Embryonic facial prominence (tissue), 1 donor: ENCODE measurements around the gene TRAPPC8.
"Not testable (repeated sequence)": the region's sequence is repeated elsewhere in the genome, so short reads cannot be mapped to it uniquely, and the experiment has no call there.

ENCODE experiments used
- DNase-seq: peaks from one replicate; pipeline ENCODE4 v3.0.0-alpha.2; 2016; ENCODE audit errors: extremely low spot score

Gene TRAPPC8, protein sequence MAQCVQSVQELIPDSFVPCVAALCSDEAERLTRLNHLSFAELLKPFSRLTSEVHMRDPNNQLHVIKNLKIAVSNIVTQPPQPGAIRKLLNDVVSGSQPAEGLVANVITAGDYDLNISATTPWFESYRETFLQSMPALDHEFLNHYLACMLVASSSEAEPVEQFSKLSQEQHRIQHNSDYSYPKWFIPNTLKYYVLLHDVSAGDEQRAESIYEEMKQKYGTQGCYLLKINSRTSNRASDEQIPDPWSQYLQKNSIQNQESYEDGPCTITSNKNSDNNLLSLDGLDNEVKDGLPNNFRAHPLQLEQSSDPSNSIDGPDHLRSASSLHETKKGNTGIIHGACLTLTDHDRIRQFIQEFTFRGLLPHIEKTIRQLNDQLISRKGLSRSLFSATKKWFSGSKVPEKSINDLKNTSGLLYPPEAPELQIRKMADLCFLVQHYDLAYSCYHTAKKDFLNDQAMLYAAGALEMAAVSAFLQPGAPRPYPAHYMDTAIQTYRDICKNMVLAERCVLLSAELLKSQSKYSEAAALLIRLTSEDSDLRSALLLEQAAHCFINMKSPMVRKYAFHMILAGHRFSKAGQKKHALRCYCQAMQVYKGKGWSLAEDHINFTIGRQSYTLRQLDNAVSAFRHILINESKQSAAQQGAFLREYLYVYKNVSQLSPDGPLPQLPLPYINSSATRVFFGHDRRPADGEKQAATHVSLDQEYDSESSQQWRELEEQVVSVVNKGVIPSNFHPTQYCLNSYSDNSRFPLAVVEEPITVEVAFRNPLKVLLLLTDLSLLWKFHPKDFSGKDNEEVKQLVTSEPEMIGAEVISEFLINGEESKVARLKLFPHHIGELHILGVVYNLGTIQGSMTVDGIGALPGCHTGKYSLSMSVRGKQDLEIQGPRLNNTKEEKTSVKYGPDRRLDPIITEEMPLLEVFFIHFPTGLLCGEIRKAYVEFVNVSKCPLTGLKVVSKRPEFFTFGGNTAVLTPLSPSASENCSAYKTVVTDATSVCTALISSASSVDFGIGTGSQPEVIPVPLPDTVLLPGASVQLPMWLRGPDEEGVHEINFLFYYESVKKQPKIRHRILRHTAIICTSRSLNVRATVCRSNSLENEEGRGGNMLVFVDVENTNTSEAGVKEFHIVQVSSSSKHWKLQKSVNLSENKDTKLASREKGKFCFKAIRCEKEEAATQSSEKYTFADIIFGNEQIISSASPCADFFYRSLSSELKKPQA (N-terminal part only)

DNA sequence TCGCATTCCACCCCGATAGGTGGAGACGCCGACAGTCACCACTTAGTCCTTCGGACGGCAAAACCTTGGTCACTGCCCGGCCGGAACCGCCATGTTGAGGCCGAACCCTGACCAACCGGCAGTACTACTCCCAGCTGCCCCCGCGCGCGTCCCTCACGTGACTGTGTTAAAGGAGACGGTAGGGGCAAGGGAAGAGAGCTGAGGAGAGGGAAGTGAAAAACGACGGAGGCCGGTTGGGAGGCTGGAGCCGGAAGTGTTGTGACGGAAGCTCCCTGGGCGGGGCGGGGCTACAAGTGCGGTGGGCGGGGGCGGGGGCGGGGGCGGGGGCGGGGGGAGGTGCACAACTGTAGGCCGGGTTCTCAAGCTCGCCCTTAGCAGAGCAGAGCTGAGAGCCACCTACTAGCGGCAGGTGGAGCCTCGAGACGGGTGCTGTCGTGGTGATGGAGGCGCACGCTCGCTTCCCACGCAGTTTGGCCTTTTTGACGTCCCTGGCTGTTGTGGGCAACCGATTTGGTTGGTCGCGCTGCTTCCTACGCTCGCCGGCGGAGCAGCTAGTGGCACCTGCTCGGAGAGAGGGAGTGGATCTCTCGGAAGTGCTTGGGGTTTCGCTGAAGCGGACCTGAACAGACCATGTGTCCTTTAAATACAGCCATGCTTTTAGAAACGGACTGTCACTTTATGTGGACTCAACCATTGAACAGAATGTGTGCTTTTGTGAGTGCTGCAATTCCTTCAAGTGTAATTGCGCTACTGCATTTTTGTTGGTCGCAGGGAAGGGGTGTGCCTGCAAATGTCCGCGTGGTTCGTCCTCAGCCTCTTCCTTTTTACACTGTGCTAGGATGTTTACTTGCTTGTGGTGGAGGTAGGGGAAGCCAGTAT lies at the start of gene TRAPPC8:
TRAPPC8 (minus strand) TSS at position 130 of the 879 bp plus-strand sequence. CDS start 364 bp downstream, outside the sequence.
- peak; percentile 99 for DNase-seq

DNA sequence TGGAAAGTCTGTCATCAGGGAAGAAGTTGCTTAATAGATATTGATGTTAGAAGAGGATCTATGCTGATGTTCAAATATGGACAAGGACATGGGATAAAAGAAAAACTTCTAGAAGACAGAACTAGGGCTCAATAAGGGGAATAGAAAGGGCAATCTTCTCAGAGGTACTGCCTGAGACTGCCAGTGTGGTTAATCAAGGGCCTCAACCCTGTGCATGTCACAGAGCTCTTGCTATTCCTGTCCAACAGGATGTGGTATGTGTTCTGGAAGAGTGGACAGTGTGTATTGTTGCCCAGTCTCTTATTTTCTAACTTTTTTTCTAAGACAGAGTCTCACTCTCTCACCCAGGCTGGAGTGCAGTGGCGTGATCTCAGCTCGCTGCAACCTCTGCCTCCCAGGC lies 47.9 kb upstream of the TRAPPC8 start:
- no peak for DNase-seq

DNA sequence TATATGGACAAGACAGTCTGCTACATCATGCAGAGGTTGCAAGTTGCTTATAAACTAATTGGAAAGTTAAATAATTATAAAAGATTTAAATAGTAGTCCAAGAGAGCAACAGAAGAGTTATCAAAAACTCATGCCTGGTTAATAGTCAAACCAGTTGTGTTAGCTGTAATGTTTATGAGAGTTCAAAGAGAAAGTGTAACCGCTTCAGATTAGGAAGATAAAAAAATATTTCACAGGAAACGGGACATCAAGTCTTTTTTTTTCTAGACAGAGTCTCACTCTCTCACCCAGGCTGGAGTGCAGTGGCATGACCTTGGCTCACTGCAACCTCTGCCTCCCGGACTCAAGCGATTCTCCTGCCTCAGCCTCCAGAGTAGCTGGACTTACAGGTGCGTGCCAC lies 41.0 kb upstream of the TRAPPC8 start:
- DNase-seq, result no peak

DNA sequence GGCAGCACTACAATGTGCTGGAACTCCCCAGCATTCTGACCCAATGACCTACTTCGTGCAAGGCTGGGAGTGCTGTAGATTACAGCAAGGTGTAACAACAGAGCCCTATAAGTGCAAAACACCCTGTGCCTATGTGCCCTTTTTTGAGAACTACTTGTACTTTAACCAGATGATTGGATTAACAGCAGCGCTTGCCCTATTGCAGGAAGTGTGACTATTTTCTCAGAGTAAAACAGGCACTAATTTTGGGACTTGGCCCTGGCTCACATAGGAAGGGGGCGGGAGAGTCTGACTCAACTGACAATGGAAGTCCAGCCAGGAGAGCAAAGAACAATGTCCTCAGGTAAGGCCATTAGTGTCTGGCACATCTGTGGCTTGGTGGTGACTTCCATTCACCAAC lies 40.1 kb upstream of the TRAPPC8 start:
- no peak for DNase-seq

DNA sequence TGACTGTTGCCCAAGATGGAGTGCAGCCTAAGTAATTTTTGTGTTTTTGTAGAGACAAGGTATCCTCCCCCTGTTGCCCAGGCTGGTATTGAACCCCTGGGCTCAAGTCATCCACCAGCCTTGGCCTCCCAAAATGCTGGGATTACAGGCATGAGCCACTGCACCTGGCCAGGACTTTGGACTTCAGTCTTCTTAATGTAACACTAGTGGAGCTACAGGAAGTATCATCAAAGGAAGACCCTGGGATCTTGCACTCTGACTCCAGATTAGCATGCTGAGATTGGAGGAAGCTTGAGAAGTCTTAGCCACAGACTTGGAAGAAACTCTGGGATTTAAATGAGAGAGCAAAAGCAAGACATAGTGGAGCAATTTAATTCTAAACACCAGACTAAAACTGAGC lies 37.9 kb upstream of the TRAPPC8 start:
- no peak for DNase-seq

DNA sequence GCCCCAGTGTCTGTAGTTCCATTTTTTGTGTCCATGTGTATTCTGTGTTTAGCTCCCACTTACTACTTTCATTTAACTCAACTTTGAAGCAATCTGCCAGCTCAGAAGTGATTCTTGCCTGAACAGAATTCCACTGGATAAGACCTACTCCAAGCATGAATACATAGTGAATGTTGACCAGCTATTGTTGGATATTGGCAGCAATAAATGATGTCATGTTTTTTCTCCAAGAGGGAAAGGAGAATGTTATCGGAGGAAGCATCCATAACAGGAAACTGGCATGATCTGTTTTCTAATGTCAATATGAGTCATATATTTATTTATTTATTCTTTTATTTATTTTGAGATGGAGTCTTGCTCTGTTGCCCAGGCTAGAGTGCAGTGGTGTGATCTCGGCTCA lies 36.8 kb upstream of the TRAPPC8 start:
- no peak for DNase-seq

DNA sequence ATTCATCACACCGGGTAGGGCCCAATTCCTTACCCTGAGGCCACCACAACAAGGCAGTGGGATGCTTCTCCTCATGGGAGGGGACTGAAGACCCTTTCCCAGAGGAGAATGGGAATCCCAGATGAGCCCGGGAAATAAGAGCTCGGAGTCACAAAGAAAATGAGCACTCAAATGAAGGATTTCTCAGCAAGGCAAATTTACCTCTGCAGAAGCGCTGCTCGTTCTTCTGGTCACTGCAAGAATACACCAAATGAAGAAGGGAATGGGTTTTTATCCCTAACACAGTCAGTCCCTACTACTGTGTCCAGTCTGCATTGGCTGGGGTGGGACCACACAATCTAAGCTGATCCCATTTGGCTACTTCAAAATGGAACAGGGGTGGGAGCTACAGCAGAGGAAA lies 35.7 kb upstream of the TRAPPC8 start:
- no peak for DNase-seq

DNA sequence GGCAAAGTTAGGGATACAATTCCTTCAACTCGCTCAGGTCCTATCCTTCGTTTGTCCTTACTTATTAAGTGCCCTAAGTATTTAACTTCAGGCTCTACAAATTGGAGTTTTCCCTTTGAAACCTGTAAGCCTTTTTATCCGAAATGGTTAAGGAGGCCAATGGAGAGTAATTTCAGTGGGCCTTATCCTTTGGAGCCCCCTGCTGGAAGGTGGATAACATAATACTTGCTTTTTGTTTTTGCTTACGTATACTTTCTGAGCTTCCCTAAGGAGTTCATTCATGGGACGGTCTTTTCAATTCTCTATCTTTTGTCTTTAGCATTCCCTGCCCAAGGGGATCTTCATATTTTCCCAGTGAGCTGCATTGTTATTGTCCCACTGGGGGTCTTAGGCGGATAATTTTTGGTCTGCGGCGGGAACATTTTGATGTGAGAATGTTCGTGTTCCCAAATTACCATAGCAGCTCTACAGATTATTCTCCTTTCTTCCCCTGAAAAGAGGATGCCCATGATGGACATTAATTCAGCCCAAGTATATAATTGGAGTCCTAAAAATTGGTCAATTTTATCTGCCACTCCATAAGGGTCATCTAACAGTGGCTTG lies 34.4 kb upstream of the TRAPPC8 start:
- no peak for DNase-seq

DNA sequence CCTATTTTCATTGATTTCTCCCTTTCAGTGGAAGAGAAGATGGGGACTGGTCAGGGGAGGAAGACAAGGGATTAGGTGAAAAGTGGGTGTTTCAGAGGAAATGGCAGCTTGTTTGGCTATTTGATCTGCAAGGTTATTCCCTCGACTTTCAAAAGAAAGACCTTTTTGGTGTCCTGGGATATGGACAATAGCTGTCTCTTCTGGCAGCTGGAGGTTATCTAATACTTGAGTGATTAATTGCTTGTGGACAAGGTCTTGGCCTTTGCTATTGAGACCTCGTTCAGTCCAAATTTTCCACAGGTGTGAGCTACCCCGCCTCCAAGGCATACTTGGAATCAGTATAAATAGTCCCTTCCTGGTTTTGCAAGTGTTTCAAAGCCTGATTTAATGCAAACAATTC lies 33.3 kb upstream of the TRAPPC8 start:
- no peak for DNase-seq

DNA sequence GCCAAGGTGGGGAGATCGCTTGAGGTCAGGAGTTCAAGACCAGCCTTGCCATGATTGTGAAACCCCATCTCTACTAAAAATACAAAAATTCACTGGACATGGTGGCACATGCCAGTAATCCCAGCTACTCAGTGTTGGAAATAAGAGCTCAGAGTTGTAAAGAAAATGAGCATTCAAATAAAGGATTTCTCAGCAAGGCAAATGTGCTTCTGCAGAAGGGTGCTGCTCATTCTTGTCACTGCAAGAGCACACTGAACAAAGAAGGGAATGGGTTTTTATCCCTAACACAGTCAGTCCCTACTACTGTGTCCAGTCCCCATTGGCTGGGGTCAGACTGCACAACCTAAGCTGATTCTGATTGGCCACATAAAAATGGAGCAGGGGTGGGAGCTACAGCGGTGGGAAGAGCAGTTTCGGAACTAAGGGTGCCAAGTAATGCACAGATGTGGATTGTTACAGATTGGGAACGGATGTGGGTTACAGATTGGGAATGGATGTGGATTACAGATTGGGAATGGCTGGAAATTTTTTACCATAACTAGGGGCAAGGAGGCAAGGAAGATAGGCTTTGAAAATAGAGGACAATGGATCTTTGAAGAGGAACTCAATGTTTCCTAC lies 31.1 kb upstream of the TRAPPC8 start:
- no peak for DNase-seq

DNA sequence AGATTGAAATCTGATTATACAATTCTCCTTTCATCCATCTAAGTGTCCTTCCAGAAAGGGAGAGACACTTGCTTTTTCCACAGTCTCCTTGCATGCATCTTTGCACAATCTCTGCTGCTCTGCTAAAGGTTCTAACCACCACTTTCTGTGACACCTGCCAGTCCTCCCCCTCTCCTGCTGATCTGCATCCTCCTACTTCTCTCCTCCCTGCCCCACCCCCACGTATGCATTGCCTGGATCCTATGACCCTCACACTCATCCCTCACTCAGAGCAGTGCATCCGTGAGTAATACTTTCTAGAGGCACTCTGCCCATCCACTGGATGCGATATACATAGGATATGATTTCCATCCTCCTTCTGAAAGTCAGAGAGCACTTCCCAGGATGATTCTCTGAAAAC lies 27.7 kb upstream of the TRAPPC8 start:
- DNase-seq, result no peak

DNA sequence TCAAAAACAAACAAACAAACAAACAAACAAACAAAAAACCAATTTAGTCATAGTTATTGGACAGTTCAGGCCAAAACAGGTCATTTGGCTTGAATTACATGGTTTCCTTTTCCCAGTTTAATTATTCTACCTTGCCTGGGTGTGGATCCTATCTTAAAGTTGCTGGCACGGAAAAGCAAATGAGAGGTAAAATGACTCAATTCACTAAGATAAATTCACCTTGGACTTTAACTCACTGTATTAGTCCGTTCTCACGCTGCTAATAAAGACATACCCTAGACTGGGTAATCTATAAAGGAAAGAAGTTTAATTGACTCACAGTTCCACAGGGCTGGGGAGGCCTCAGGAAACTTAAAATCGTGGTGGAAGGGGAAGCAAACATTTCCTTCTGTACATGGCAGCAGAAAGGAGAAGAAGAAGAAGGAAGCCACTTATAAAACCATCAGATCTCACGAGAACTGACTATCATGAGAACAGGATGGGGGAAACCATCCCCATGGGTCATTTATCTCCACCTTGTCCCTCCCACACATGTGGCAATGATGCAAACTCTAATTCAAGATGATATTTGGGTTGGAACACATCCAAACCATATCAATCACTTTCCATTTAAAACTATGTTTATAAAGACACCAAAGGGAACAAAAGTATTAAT lies 22.5 kb upstream of the TRAPPC8 start:
- DNase-seq, result no peak

DNA sequence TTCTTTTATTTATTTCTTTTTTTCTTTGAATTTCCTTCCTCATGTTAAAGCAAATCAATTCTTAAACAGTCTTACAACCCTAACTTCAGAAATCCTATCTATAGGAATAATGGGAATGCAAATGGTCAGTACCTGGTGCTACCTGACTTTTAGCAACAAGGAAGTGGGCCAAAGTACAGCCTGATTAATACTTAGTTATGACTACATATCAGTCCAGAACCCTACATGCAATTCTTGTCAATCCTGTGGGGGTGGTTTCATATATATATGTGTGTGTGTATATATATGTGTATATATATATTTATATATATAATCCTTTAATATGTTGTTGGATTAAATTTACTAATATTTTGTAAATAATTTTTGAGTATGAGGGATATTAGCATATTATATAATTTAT lies 14.8 kb upstream of the TRAPPC8 start:
- no peak for DNase-seq

DNA sequence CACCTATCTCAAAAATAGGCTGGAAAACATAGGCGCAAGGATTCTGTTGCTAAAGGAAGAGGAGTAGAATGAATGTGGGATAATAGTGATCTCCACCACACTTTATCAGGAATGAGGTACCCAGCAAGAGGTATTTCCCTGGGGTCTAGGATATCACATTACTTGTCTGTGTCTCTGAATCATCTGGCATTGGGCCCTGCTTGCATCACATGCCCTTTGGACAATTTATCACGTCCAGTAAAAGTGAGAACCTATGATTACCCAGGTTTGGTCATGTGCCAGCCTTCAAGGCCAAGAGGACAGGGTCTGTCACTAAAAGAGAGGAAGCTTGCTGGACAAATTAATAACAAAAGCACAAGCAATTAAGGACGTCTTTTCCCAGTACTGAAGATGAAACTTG lies 11.4 kb upstream of the TRAPPC8 start:
- no peak for DNase-seq

DNA sequence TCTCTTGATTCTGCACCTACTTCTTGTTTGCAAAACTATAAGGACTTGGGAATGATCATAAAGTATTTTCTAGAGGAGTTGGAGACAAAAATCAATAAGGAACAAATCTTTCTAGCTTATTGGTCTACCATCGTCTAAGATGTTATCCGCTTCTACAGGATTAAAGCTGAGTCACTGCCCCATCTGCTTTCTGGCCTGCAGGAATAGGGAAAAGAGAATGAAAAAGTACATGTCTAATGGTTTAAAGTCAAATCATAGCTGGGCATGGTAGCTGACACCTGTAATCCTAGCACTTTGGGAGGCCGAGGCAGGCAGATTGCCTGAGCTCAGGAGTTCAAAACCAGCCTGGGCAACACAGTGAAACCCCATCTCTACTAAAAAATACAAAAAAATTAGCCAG lies 10.8 kb upstream of the TRAPPC8 start:
- DNase-seq, result not testable (repeated sequence)

DNA sequence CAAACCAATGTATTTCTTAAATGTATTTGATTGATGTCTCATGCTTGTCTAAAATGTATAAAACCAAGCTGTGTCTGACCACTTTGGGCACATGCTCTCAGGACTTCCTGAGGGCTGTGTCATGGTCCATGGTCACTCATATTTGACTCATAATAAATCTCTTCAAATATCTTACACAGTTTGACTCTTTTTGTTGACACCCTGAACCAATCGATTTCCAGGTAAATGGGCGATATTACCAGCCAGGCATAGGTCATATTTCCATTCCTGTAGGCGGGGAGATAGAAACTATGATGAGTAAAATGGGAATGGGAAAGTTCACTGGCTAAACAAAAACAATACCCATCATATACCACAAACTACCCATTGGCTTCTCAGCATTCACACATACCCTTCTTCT lies 9.3 kb upstream of the TRAPPC8 start:
- DNase-seq, result no peak

DNA sequence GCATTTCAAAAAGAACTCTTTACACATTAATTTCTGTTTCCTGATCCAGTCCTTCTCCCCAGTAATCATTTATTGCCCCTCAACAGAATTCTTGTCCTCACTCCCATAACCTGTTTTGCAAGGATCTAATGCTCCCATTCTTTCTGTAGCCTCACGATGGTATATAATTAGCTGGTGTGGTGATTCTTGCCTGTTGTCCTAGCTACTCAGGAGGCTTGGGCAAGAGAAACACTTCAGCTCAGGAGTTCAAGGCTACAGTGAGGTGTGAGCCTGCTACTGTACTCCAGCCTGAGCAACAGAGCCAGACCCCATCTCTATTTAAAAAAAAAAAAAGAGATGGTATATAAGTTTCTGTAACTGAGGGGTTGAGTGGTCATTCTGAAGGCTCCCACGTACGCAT lies 7.7 kb upstream of the TRAPPC8 start:
- no peak for DNase-seq

DNA sequence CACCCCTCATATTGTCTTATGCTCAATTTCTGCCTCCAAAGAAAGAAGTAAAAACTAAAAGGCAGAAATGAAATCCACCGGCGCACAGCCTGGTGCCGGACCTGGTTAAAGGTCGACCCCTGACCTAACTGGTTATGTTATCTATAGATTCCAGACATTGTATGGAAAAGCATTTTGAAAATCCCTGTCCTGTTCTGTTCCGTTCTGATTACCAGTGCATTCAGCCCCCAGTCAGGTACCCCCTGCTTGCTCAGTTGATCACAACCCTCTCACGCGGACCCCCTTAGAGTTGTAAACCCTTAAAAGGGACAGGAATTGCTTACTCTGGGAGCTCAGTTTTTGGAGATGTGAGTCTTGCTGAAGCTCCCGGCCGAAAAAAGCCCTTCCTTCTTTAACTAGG lies 5.4 kb upstream of the TRAPPC8 start:
- not testable (repeated sequence) for DNase-seq

DNA sequence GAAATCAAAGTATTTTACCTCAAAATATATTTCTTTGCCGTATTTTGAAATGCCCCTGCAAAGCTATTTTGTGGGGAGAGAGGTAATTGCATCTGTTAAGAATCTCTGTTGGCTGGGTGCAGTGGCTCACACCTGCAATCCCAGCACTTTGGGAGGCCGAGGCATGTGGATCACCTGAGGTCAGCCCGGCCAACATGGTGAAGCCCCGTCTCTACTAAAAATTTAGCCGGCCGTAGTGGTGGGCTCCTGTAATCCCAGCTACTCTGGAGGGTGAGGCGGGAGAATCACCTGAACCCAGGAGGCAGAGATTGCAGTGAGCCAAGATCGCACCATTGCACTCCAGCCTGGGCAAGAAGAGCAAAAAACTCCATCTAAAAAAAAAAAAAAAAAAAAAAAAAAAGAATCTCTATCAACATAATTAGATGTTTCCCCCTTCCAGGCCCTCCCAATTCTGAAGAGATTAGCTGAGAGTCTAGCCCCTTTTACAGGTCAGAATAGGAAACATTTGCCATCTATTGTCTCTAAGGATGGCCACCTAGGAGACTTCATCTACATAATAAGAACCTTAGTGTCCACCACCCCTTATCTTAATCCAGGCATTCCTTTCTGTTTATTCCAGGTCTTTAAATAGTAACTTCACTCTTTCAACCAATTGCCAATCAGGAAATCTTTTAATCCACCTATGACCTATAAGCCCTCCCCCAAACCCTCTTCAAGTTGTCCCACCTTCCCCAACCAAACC lies 3.5 kb upstream of the TRAPPC8 start:
- no peak for DNase-seq
